GM18507 (cell line): ENCODE measurements around the gene DAB2IP.

ENCODE experiments used
- DNase-seq: peaks from one replicate; pipeline ENCODE4 v3.0.0; 2011; ENCODE audit warnings: low read depth; ENCODE audit not compliant: insufficient read length; ENCODE audit errors: extremely low spot score
- FAIRE-seq: peaks from 2 replicates; lab custom pipeline; 2011; peaks lifted over from hg19 to GRCh38; lab: Jason Lieb, UNC

Gene DAB2IP

GRCh38 chr9:121750715-121751623 lies 99.5 kb downstream of the DAB2IP start:
- no peak for FAIRE-seq
- DNase-seq: no peak

- no peak for FAIRE-seq
- no peak for DNase-seq
These were observed 100.4 kb downstream of the DAB2IP start for GRCh38 chr9:121751686-121752445.

GRCh38 chr9:121752929-121753328 lies 101.5 kb downstream of the DAB2IP start:
- no peak for DNase-seq
- FAIRE-seq: no peak

GRCh38 chr9:121753802-121754654 lies 102.6 kb downstream of the DAB2IP start:
- no peak for FAIRE-seq

GRCh38 chr9:121754655-121755436 lies 103.4 kb downstream of the DAB2IP start:
- DNase-seq: no peak
- FAIRE-seq: no peak

More at GRCh38 chr9:121753802-121754654, 102.6 kb downstream of the DAB2IP start:
- no peak for DNase-seq

DNA sequence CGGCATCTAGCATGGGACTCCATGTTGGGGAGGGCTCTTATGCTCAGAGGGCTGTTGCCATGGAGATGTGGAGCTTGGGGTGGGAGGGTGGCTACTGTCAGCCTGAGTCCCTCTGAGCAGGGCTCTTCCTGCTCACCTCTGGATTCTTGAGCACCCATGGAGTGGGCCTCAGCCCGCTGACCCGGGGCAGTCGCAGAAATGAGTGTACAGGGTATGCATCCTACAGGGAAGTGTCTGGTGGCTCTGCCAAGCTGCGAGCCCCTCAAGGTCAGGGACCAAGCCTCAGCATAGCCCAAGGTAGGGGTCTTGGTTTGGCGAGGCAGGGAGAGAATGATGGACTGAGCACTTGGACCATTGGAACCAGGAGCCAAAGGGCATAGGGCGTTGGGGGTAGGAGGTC lies 104.1 kb downstream of the DAB2IP start:
- FAIRE-seq: no peak

DNA sequence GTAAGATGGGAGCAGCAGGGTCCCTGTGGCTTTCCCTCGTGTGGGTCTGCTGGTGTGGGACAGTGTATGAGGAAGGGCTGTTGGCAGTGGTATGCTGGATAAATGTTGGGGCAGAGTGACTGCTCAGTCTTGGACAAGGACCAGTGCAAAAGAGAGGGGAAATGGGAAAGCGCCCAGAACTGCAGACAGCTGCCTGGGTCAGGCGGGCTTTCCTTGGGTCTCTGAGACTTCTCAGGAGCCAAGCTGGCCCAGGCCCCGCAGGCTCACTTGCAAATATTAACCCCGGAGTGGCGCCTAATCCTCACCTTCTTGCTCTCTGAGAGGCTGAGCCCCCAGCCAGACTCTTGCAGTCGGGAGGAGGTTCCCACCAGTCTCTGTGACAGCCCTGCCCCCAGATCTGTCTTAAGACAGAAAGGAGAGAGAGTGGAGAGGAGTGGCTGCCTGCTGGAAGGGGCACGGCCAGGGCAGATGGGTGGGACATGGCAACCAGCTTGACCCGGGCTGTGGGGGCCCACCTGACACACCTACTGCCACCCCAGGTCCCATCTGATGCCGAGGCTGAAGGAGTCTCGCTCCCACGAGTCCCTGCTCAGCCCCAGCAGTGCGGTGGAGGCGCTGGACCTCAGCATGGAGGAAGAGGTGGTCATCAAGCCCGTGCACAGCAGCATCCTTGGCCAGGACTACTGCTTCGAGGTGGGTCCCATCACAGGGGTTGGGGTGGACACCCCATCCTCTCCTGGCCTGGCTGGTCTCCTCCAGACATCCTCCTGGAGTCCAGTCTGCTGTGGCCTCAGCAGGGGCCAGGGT lies 105.2 kb downstream of the DAB2IP start:
- DNase-seq: no peak
- no peak for FAIRE-seq

More for the DNA sequence above, 104.1 kb downstream of the DAB2IP start:
- no peak for DNase-seq

GRCh38 chr9:121757281-121757585 lies 105.8 kb downstream of the DAB2IP start:
- no peak for FAIRE-seq

GRCh38 chr9:121758693-121759092 lies 107.3 kb downstream of the DAB2IP start:
- FAIRE-seq: no peak

More at GRCh38 chr9:121757281-121757585, 105.8 kb downstream of the DAB2IP start:
- no peak for DNase-seq

GRCh38 chr9:121759996-121760395 lies 108.6 kb downstream of the DAB2IP start:
- FAIRE-seq: no peak
- no peak for DNase-seq

More at GRCh38 chr9:121758693-121759092, 107.3 kb downstream of the DAB2IP start:
- no peak for DNase-seq

- FAIRE-seq: no peak
- no peak for DNase-seq
These were observed 109.1 kb downstream of the DAB2IP start for GRCh38 chr9:121760571-121760970.

DNA sequence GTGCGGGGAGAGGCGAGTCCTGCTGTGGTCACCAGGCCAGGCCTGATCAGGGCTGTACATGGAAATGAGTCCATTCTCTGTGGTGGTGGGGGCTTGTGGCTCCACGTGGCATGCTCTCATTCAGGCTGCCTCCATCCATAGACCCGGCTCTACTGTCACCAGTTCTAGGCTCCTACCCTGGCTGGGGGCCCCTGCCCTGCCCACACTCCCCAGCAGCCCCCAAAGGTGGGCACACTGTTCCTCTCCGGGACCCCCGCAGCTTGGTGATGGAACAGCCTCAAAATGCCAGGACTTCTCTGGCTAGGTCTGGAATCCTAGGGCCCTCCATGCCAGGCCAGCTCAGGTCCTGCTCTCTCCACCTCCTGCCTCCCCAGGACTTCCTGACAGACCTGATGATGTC lies 111.7 kb downstream of the DAB2IP start:
- FAIRE-seq (no peak), DNase-seq (no peak)

- FAIRE-seq (no peak), DNase-seq (no peak)
These were observed 112.3 kb downstream of the DAB2IP start for GRCh38 chr9:121763561-121764370.

DNA sequence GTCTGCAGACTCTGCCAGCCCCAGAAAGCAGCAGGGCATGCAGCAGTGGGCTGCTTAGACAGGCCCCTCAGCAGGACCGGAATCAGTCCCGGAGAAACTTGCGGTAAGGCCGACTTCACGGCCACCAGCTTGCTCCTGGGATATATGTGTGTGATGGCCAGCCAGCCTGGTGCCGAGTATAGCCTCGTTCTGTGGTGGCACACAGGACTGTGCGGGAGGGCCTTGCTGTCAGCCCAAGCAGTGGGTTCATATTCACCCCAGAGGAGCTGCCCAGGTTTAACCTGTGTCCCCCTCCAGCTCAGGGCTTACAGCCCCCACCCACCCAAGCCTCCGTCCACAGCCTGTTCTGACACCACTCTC lies 112.9 kb downstream of the DAB2IP start:
- DNase-seq (no peak), FAIRE-seq (no peak)

DNA sequence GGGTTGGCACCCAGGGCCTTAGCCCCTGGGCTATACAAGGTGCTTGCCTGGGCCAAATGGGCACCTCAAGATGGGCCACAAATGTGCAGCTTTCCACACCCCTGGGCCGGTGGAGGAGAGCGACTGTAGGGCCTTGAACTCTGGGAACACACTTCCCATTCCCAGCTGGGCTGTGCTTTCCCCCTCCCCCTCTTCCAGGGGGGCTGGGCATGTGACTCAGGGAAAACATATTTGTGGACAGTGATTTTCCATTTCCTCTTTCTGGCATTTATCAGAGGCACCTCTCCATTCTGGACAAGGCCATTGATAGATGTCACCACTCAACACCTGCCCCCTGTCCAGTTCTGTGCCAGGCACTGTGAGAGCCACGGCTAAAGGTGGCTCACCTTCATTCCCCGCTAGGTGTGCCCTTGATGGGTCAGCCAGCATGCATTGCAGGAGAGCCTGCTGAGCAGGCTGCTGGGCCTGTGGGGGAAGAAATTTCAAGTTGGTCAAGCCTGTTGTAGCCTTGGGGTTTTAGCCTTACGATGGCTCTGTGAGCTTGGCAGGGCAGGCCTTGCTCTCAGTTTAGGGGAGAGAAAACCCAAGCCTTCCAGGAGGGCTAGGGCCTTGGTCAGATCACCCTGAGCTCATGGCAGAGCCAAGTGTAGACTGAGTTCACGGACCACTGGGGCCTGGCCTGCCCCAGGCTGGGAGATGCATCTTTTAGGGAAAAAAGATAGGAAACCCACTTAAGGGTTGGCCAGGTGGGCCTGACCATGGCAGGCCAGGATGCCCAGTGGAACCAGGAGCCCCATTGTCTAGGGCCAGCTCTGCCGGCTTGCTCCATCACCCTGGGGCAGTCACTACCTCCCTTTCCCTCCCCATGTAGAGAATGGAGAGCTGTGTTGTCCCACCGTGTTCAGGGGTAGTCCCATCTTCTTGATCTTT lies 113.9 kb downstream of the DAB2IP start:
- DNase-seq (no peak), FAIRE-seq (no peak)

GRCh38 chr9:121766081-121766683 lies 114.7 kb downstream of the DAB2IP start:
- FAIRE-seq: no peak

More at GRCh38 chr9:121766081-121766683, 114.7 kb downstream of the DAB2IP start:
- no peak for DNase-seq
